ENCODE measurements around the gene KIF6.

DNA sequence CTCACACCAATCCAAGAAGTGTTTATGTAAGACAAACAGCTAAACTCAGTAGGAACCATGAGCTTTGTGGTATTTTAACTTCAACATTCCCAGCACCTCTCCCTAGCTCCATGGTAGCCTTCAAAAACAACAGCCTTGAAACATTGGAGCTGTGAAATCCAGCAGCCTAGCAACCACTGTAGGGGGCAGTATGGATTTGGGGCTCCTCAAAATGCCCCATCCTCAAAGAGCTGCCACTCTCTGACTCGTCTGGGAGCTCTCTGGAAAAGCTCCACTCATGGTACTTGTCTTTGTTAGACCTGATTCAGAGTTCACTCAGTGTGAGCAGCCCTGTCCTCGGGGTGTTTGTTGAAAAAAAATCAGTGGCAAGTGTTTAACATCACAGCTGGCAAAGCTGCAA lies 82.9 kb downstream of the KIF6 start:
- no peak for TF ChIP-seq EZH2 (IDR thresholded peaks at IDR 0.05)
- no peak for TF ChIP-seq POLR2AphosphoS5 (IDR thresholded peaks at IDR 0.05; ENCODE audit: borderline replicate concordance, low read depth, low read length)
- no peak for TF ChIP-seq FOXP2 (optimal IDR thresholded peaks at IDR 0.05; ENCODE audit: control extremely low read depth, extremely low read length, insufficient read depth)
